ENCODE results near the gene NTNG2. TPM values are rescaled to one million over a fixed set of nuclear protein-coding genes. Genes with fewer than 3 reads are reported as not detected.
A peak's percentile ranks its signal among the peaks of the same experiment; 100 is the strongest.

NTNG2 gene
- total and polyA plus RNA-seq, 2 donors (not counting 3 experiments of a cell fraction or from before 2014, with no cell fraction given) = 0.08 to 0.88 TPM

- no peaks in the 10 kb centered on the region for H3K9me1 ChIP-seq (replicated peaks; ENCODE audit: control insufficient read depth, extremely low read depth, insufficient read depth, low read length)
- POLR2A ChIA-PET = no interaction called here
- H3K4me1 ChIP-seq (ENCODE audit: control insufficient read depth, extremely low read depth, insufficient read depth, low read length) = peaks cover 10% of the 10 kb centered on the region
- H3K4me2 ChIP-seq (ENCODE audit: insufficient read depth, low read length) = peak overlapping the region; percentile 85
- DNase-seq (ENCODE audit: low read depth, low spot score) = peak; percentile 16
- no peaks in the 10 kb centered on the region for H3K9me3 ChIP-seq (replicated peaks; ENCODE audit: control insufficient read depth, insufficient read depth, low read length)
- peak; percentile 88 for FAIRE-seq
- H2AFZ ChIP-seq (ENCODE audit: low read depth, low read length) = peak overlapping the region; percentile 58
- no peak overlapping the region for H3K9ac ChIP-seq (replicated peaks; ENCODE audit: extremely low read depth, insufficient read depth, low read length)
- H3K4me3 ChIP-seq (replicated peaks in 1 of 3; ENCODE audit: insufficient read depth in 1 of 3, low read depth in 1 of 3, low read length in 3 of 3) = peak overlapping the region; percentile 51 to 63 (median 55)
- no peaks in the 10 kb centered on the region for H3K36me3 ChIP-seq (ENCODE audit: control insufficient read depth in 2 of 2, extremely low read depth in 1 of 2, insufficient read depth in 2 of 2, low read length in 2 of 2)
- peaks cover 55 to 71% of the 10 kb centered on the region in 2 experiments for H3K27me3 ChIP-seq (ENCODE audit: control insufficient read depth in 2 of 2, insufficient read depth in 2 of 2, low read length in 2 of 2)
- TF ChIP-seq GATA2 (IDR thresholded peaks at IDR 0.05; ENCODE audit: insufficient read depth, insufficient read length, low read depth, low read length) (peak; percentile 80), CTCF (IDR thresholded peaks at IDR 0.05; ENCODE audit: extremely low read depth in 1 of 2, insufficient read depth in 1 of 2, low read depth in 1 of 2, low read length in 2 of 2) (no peak)
- intact Hi-C loops (cut with micrococcal nuclease) (no loop called here), dilution Hi-C loops (cut with MboI; ENCODE audit: extremely low pct_ligation_motif_present, low sequenced_read_pairs) (no loop called here)
- BruUV-seq (replicated peaks) = no TSS peak
- no peak overlapping the region for H3K27ac ChIP-seq (ENCODE audit: insufficient read depth, low read depth, low read length)
- H4K20me1 ChIP-seq (replicated peaks; ENCODE audit: control insufficient read depth, extremely low read depth, insufficient read depth, low read length) = no peaks in the 10 kb centered on the region
- no peaks in the 10 kb centered on the region for H3K79me2 ChIP-seq (ENCODE audit: control insufficient read depth, insufficient read depth, low read length)
- CTCF ChIA-PET = interaction anchor here (1.0 to 2.7 kb wide), 3 partner anchors 9 to 76 kb away, joined by 3 to 14 read pairs (median 5); no protein-coding TSS in a partner anchor
Measured at GRCh38 chr9:132160802-132161742, 786 bp upstream of the NTNG2 start.
